Trophoblast cell (in vitro differentiated cells and primary cell): ENCODE measurements around the gene PET100.

Experiments used
- DNase-seq, 2 donors: peaks; one replicate each; pipeline ENCODE4 v3.0.0-alpha.2; 2016
- H2AFZ ChIP-seq: 2 replicates; pipeline ENCODE4 v1.6.1; 2013; ENCODE audit warnings: low read length, moderate library complexity, mild to moderate bottlenecking; ENCODE audit not compliant: insufficient read depth, poor library complexity
- H2AK5ac ChIP-seq: 2 replicates; pipeline ENCODE4 v1.6.1; 2013; ENCODE audit warnings: mild to moderate bottlenecking, low read length
- H2BK120ac ChIP-seq: 2 replicates; pipeline ENCODE4 v1.6.1; 2013; ENCODE audit warnings: low read length, mild to moderate bottlenecking, moderate library complexity; ENCODE audit not compliant: insufficient read depth, poor library complexity
- H2BK12ac ChIP-seq: 2 replicates; pipeline ENCODE4 v1.6.1; 2013; ENCODE audit warnings: mild to moderate bottlenecking, low read length, moderate library complexity
- H2BK5ac ChIP-seq: 2 replicates; pipeline ENCODE4 v1.6.1; 2013; ENCODE audit warnings: low read length, low read depth, moderate library complexity, mild to moderate bottlenecking; ENCODE audit not compliant: poor library complexity
- H3K14ac ChIP-seq: 2 replicates; pipeline ENCODE4 v1.6.1; 2013; ENCODE audit warnings: mild to moderate bottlenecking, low read length
- H3K18ac ChIP-seq: 2 replicates; pipeline ENCODE4 v1.6.1; 2013; ENCODE audit warnings: mild to moderate bottlenecking, low read length
- H3K23ac ChIP-seq: 2 replicates; pipeline ENCODE4 v1.6.1; 2013; ENCODE audit warnings: low read length
- H3K27ac ChIP-seq: 2 replicates; pipeline ENCODE4 v1.5.1; 2013; ENCODE audit warnings: low read depth, mild to moderate bottlenecking, inconsistent platforms, low read length, moderate library complexity
- H3K27me3 ChIP-seq: 2 replicates; pipeline ENCODE4 v1.6.1; 2013; ENCODE audit warnings: inconsistent platforms, mild to moderate bottlenecking, low read length, moderate library complexity; ENCODE audit not compliant: insufficient read depth
- H3K36me3 ChIP-seq, 2 experiments: 1 replicate in 1 of 2; 2 replicates in 1 of 2; pipeline ENCODE4 v1.6.1; 2013; ENCODE audit warnings: low read length in 2 of 2, mild to moderate bottlenecking in 2 of 2, moderate library complexity in 1 of 2; ENCODE audit not compliant: insufficient read depth in 2 of 2, control insufficient read depth in 1 of 2
- H3K4ac ChIP-seq: 2 replicates; pipeline ENCODE4 v1.6.1; 2013; ENCODE audit warnings: low read depth, mild to moderate bottlenecking, low read length, moderate library complexity
- H3K4me1 ChIP-seq, 2 experiments: 1 replicate in 1 of 2; 2 replicates in 1 of 2; pipeline ENCODE4 v1.6.1; 2013; ENCODE audit warnings: low read length in 2 of 2, mild to moderate bottlenecking in 2 of 2, moderate library complexity in 1 of 2; ENCODE audit not compliant: insufficient read depth in 2 of 2, control insufficient read depth in 1 of 2
- H3K4me2 ChIP-seq: 2 replicates; pipeline ENCODE4 v1.6.1; 2013; ENCODE audit warnings: inconsistent platforms, mild to moderate bottlenecking, low read length, moderate library complexity
- H3K4me3 ChIP-seq: 2 replicates; pipeline ENCODE4 v1.5.1; 2013; ENCODE audit warnings: mild to moderate bottlenecking, low read depth, low read length, inconsistent platforms
- H3K79me1 ChIP-seq: one replicate; pipeline ENCODE4 v1.6.1; 2013; ENCODE audit warnings: low read length
- H3K79me2 ChIP-seq: 2 replicates; pipeline ENCODE4 v1.6.1; 2013; ENCODE audit warnings: low read length, mild to moderate bottlenecking; ENCODE audit not compliant: control insufficient read depth, insufficient read depth, poor library complexity
- H3K9ac ChIP-seq: 2 replicates; pipeline ENCODE4 v1.6.1; 2013; ENCODE audit warnings: mild to moderate bottlenecking, low read length
- H3K9me3 ChIP-seq: 2 replicates; pipeline ENCODE4 v1.6.1; 2013; ENCODE audit warnings: low read depth, mild to moderate bottlenecking, control low read depth, inconsistent platforms, low read length; ENCODE audit not compliant: insufficient read depth
- H4K12ac ChIP-seq: 2 replicates; pipeline ENCODE4 v1.6.1; 2013; ENCODE audit warnings: low read depth, mild to moderate bottlenecking, low read length, moderate library complexity
- H4K8ac ChIP-seq: 2 replicates; pipeline ENCODE4 v1.6.1; 2013; ENCODE audit warnings: low read depth, mild to moderate bottlenecking, low read length, moderate library complexity
- H4K91ac ChIP-seq: one replicate; pipeline ENCODE4 v1.6.1; 2013; ENCODE audit warnings: low read depth, mild to moderate bottlenecking, low read length, moderate library complexity
- WGBS: extraction: QIAGEN DNeasy Blood & Tissue Kit; methylation state at CpG from one replicate; pipeline ENCODE4 v1.1.7; 2013; ENCODE audit warnings: missing lambda C conversion rate; ENCODE audit not compliant: insufficient read length, insufficient coverage; ENCODE audit errors: extremely low coverage; 5-methylcytosine and 5-hydroxymethylcytosine counted together

Gene PET100

DNA sequence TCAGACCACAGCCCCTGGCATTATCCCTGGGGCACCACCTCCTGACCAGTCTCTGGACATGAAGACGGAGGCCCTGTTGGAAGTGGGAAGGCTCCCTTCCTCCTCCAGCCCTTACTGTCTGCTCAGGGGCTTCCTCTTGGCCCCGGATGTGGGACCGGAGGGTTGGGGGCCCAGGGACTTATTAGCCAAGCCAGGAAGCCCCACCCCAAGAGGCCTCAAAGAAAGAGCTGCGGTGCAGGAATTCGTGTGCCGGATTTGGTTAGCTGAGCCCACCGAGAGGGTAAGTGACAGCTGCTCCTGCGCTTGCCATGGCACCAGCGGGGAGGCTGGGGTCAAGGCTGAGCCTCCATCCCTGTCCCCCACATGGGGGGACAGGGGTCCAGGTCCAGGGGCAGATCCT lies 39.2 kb downstream of the PET100 start, which contains the start of gene RETN:
RETN (plus strand) TSS at position 208 of the 400 bp plus-strand sequence. CDS start 278 bp downstream, outside the sequence.
- H3K79me1 ChIP-seq, result no peaks in the 10 kb centered on the region
- no peak within 1 kb of the TSS for H3K4ac ChIP-seq
- H3K9me3 ChIP-seq, result peaks cover 12% of the 10 kb centered on the region
- no peak within 1 kb of the TSS for H4K91ac ChIP-seq
- no peak within 1 kb of the TSS for H3K4me2 ChIP-seq
- no peak within 1 kb of the TSS for H3K9ac ChIP-seq
- H2AK5ac ChIP-seq, result no peak within 1 kb of the TSS
- H4K8ac ChIP-seq, result no peak within 1 kb of the TSS
- H2BK5ac ChIP-seq, result no peak within 1 kb of the TSS
- peaks cover 11% of the 10 kb centered on the region for H3K27me3 ChIP-seq
- H2BK12ac ChIP-seq, result no peak within 1 kb of the TSS
- H4K12ac ChIP-seq, result no peak within 1 kb of the TSS
- no peak within 1 kb of the TSS for H3K4me3 ChIP-seq
- H3K4me1 ChIP-seq, result no peaks in the 10 kb centered on the region
- H2BK120ac ChIP-seq, result no peak within 1 kb of the TSS
- H3K27ac ChIP-seq, result no peak within 1 kb of the TSS
- no peak within 1 kb of the TSS for H3K23ac ChIP-seq
- no CpG with 5 or more reads among the region's 9 CpGs for WGBS
- DNase-seq, result no peak
- H3K79me2 ChIP-seq, result no peaks in the 10 kb centered on the region
- H3K18ac ChIP-seq, result no peak within 1 kb of the TSS
- no peaks in the 10 kb centered on the region for H3K36me3 ChIP-seq
- no peak within 1 kb of the TSS for H3K14ac ChIP-seq
- H2AFZ ChIP-seq, result no peak within 1 kb of the TSS

DNA sequence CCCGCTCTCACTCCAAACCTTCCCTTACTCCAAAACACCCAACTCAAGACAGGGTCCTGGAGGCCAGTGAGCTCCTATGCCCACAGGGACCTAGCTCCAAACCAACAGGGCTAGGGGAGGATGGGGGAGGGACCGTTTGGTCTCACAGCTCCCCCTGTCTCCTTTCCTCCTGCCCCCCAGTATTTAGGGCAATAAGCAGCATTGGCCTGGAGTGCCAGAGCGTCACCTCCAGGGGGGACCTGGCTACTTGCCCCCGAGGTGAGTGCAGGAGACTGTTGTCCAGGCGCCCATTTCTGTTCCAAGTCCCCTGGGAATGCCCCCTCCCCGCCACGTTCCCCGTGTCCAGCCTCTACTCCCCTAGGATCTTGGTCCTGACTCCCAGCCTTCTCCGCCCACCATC lies 40.0 kb downstream of the PET100 start:
- no peak overlapping the region for H3K4ac ChIP-seq
- no peak overlapping the region for H3K18ac ChIP-seq
- H3K9me3 ChIP-seq, result peaks cover 12% of the 10 kb centered on the region
- no peak overlapping the region for H3K23ac ChIP-seq
- H3K79me1 ChIP-seq, result no peaks in the 10 kb centered on the region
- H3K36me3 ChIP-seq, result no peaks in the 10 kb centered on the region
- H2BK5ac ChIP-seq, result no peak overlapping the region
- no peak overlapping the region for H2BK12ac ChIP-seq
- no peaks in the 10 kb centered on the region for H3K4me1 ChIP-seq
- no peak overlapping the region for H3K27ac ChIP-seq
- no peak overlapping the region for H3K14ac ChIP-seq
- H2AFZ ChIP-seq, result no peak overlapping the region
- no peaks in the 10 kb centered on the region for H3K79me2 ChIP-seq
- H2BK120ac ChIP-seq, result no peak overlapping the region
- no peak overlapping the region for H4K91ac ChIP-seq
- WGBS, result 100% methylated on average over 1 of the region's 9 CpGs
- H3K27me3 ChIP-seq, result peaks cover 11% of the 10 kb centered on the region
- H2AK5ac ChIP-seq, result no peak overlapping the region
- no peak overlapping the region for H3K4me3 ChIP-seq
- no peak overlapping the region for H3K9ac ChIP-seq
- DNase-seq, result no peak
- H3K4me2 ChIP-seq, result no peak overlapping the region
- H4K12ac ChIP-seq, result no peak overlapping the region
- no peak overlapping the region for H4K8ac ChIP-seq

DNA sequence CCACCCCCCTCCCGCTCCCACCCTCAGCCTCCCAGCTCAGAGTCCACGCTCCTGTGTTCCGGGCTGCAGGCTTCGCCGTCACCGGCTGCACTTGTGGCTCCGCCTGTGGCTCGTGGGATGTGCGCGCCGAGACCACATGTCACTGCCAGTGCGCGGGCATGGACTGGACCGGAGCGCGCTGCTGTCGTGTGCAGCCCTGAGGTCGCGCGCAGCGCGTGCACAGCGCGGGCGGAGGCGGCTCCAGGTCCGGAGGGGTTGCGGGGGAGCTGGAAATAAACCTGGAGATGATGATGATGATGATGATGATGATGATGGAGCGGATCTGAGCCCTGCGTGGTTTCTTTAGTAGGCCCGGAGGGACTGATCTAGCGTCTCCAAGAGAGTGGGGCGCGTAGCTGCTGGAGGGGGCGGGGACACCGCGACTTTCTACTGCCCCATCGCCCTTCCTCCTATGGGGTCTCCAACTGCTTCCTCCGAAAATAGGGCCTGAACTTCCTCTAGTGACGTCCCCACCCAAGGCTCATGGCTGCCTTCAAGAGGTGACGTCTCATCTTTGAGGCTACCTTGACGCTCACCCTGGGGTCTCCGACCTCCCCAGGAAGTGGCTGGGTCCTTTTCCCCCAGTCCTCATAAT lies 40.7 kb downstream of the PET100 start:
- Histone ChIP-seq H3K4me1 (no peaks in the 10 kb centered on the region), H4K8ac (no peak overlapping the region), H3K79me1 (no peaks in the 10 kb centered on the region), H3K4ac (no peak overlapping the region), H4K12ac (no peak overlapping the region), H3K4me3 (no peak overlapping the region), H2BK120ac (no peak overlapping the region), H3K4me2 (peak overlapping the region; percentile 45), H2AFZ (no peak overlapping the region), H3K14ac (no peak overlapping the region), H4K91ac (no peak overlapping the region), H3K18ac (no peak overlapping the region), H3K9me3 (peaks cover 12% of the 10 kb centered on the region), H2BK12ac (no peak overlapping the region), H3K23ac (no peak overlapping the region), H3K36me3 (no peaks in the 10 kb centered on the region), H3K79me2 (no peaks in the 10 kb centered on the region), H3K9ac (no peak overlapping the region), H3K27ac (no peak overlapping the region), H2AK5ac (no peak overlapping the region), H2BK5ac (no peak overlapping the region), H3K27me3 (peaks cover 11% of the 10 kb centered on the region)
- no CpG with 5 or more reads among the region's 43 CpGs for WGBS
- DNase-seq, result no peak

DNA sequence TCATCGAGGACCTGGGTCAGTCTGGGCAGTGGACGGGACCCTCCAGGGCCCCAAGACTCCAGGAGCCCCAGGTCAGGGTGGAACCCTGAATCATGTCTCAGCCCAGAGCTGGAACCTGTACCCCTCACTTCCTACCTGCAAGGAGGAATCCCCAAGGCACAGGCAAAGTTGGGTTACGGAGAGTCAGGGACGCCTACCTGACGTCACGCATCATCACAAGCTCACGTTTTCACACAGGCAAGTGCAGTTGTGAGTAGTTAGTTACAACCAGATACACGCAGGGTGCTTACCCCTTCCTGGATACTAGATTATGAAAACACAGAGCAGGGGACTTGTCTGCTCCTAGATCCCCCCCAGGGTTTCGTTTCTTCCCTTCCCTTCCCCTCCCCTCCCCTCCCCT lies 41.2 kb downstream of the PET100 start:
- no peak overlapping the region for H3K18ac ChIP-seq
- H4K12ac ChIP-seq, result no peak overlapping the region
- no peak overlapping the region for H3K14ac ChIP-seq
- H3K9ac ChIP-seq, result no peak overlapping the region
- H2BK12ac ChIP-seq, result no peak overlapping the region
- H3K79me1 ChIP-seq, result no peaks in the 10 kb centered on the region
- WGBS, result no CpG with 5 or more reads among the region's 9 CpGs
- H2AFZ ChIP-seq, result no peak overlapping the region
- no peak overlapping the region for H3K23ac ChIP-seq
- no peak overlapping the region for H3K4me3 ChIP-seq
- no peak overlapping the region for H3K4me2 ChIP-seq
- H3K27ac ChIP-seq, result no peak overlapping the region
- H3K27me3 ChIP-seq, result peaks cover 11% of the 10 kb centered on the region
- H3K9me3 ChIP-seq, result peaks cover 12% of the 10 kb centered on the region
- no peak overlapping the region for H3K4ac ChIP-seq
- no peaks in the 10 kb centered on the region for H3K36me3 ChIP-seq
- no peak for DNase-seq
- H2BK120ac ChIP-seq, result no peak overlapping the region
- H2AK5ac ChIP-seq, result no peak overlapping the region
- no peak overlapping the region for H4K91ac ChIP-seq
- no peaks in the 10 kb centered on the region for H3K79me2 ChIP-seq
- no peak overlapping the region for H2BK5ac ChIP-seq
- no peaks in the 10 kb centered on the region for H3K4me1 ChIP-seq
- no peak overlapping the region for H4K8ac ChIP-seq
